ENCODE data around the gene SLC24A3.

Gene SLC24A3

GRCh38 chr20:19473216-19473921, 260.9 kb downstream of the SLC24A3 start:
- no peak for DNase-seq

GRCh38 chr20:19473922-19474286, 261.5 kb downstream of the SLC24A3 start:
- DNase-seq = no peak

GRCh38 chr20:19478320-19478895, 266.0 kb downstream of the SLC24A3 start:
- DNase-seq = no peak

- no peak for DNase-seq
Observed at GRCh38 chr20:19482726-19483125, 270.3 kb downstream of the SLC24A3 start.

GRCh38 chr20:19483309-19483708, 270.9 kb downstream of the SLC24A3 start:
- DNase-seq = no peak

GRCh38 chr20:19486446-19486845, 274.0 kb downstream of the SLC24A3 start:
- DNase-seq = no peak

- no peak for DNase-seq
Observed at GRCh38 chr20:19487420-19487819, 275.0 kb downstream of the SLC24A3 start.

GRCh38 chr20:19491241-19491640, 278.8 kb downstream of the SLC24A3 start:
- DNase-seq = no peak

GRCh38 chr20:19492116-19492515, 279.7 kb downstream of the SLC24A3 start:
- DNase-seq = no peak

- DNase-seq = no peak
Observed at GRCh38 chr20:19492687-19493336, 280.4 kb downstream of the SLC24A3 start.

- DNase-seq = no peak
Observed at GRCh38 chr20:19493794-19494495, 281.5 kb downstream of the SLC24A3 start.

GRCh38 chr20:19495905-19496703, 283.7 kb downstream of the SLC24A3 start:
- DNase-seq = no peak

- no peak for DNase-seq
Observed at GRCh38 chr20:19497064-19497463, 284.6 kb downstream of the SLC24A3 start.

GRCh38 chr20:19498756-19499155, 286.3 kb downstream of the SLC24A3 start:
- no peak for DNase-seq

GRCh38 chr20:19501476-19502115, 289.2 kb downstream of the SLC24A3 start:
- DNase-seq = no peak

GRCh38 chr20:19502169-19502568, 289.7 kb downstream of the SLC24A3 start:
- DNase-seq = no peak

GRCh38 chr20:19504251-19504650, 291.8 kb downstream of the SLC24A3 start:
- no peak for DNase-seq

- DNase-seq = no peak
Observed at GRCh38 chr20:19506021-19506420, 293.6 kb downstream of the SLC24A3 start.

GRCh38 chr20:19508449-19508848, 296.0 kb downstream of the SLC24A3 start:
- DNase-seq = no peak

GRCh38 chr20:19510611-19511010, 298.2 kb downstream of the SLC24A3 start:
- no peak for DNase-seq

- DNase-seq = no peak
Observed at GRCh38 chr20:19511931-19512330, 299.5 kb downstream of the SLC24A3 start.
